ENCODE results near the gene EDN1.

DNA sequence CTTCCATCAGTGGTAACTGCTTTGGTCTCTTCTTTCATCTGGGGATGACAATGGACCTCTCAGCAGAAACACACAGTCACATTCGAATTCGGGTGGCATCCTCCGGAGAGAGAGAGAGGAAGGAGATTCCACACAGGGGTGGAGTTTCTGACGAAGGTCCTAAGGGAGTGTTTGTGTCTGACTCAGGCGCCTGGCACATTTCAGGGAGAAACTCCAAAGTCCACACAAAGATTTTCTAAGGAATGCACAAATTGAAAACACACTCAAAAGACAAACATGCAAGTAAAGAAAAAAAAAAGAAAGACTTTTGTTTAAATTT lies 6.1 kb downstream of the EDN1 start:
- TF ChIP-seq CTCF (IDR thresholded peaks at IDR 0.05; ENCODE audit: borderline replicate concordance, extremely low read depth, low read length, poor library complexity, severe bottlenecking) (no peak), EZH2 (IDR thresholded peaks at IDR 0.05; ENCODE audit: borderline replicate concordance, low read depth, low read length, severe bottlenecking) (no peak)

All from DND-41 (cell line).